ENCODE measurements around the gene ZCCHC8.

The ZCCHC8 gene

DNA sequence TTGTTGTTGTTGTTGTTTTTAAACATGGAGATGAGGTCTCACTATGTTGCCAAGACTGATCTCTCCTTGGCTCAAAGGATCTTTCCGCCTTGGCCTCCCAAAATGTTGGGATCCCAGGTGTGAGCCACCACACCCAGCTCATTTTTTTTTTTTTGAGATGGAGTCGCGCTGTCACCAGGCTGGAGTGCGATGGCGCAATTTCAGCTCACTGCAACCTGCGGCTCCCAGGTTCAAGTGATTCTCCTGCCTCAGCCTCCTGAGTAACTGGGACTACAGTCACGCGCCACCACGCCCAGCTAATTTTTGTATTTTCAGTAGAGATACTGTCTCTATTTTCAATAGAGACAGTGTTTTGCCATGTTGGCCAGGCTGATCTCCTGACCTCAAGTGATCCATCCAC, 73.3 kb downstream of the ZCCHC8 start:
- DNase-seq (ENCODE audit: low read depth in 3 of 3) = no peak

DNA sequence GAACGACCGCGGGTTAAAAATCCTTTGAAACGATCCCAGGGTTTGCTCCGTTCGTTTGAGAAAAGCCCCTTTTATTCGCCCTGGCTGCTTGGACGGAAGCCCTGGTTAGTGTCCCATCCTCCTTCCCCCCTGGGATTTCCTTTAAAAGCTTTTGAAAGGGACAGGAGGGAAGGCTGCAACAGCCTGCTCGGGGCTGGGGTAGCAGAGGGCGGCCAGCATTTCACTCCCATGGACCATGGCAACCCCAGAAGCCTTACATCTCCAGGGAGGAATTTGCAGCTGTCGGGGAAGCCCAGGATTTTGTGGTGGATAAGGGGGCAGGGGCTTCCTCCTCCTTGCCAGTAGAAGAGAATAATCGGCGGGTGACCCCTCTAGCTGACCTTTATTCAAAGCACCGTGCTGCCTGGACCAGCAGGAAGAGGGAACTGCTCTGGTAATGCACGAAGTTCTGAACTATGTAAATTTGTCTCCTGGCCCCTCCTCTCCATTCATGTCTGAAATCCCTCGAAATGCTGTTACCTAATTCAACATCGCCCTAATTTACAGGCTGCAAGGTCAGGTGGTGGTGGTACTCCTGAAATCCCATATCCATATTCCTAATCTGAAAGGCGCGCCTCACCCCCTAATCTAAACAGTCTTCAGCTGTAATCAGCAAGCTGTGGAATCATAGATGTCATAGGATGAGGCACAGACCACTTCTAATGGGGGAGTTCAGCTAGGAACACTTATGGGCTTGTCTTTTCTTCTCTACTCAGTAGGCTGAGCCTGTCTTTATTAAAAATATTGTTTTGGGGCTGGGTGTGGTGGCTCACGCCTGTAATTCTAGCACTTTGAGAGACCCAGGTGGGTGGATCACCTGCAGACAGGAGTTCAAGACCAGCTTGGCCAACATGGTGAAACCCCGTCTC, 77.2 kb downstream of the ZCCHC8 start:
- no peak for DNase-seq (ENCODE audit: low read depth in 3 of 3)

DNA sequence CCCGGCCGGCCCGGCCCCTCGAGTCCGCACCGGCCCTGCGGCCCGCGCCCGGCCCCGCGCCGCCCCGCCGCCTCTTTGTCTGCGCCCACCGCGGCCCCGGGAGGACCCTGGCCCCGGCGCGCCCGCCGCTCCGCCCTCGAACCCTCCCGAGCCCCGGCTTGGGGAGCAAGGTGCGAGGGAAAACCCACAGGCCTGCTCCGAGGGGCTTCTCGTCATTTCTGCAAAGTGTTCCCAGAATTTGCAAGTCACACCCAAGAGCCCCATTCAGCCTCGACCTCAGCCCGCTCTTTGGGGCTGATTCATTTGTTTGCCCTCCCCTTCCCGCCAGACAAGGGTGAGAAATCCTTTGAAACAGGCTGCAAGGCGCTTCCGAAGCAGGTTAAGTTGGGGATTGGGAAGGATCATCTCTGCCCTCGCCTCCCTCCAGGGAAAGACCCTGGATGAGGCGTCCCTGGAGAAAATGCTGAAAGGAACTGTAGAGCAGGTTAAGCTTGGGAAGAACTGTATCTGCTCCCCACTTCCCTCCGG, 77.9 kb downstream of the ZCCHC8 start:
- peak in 2 of 3 donors; percentile 9 to 44 for DNase-seq (ENCODE audit: low read depth in 3 of 3)

DNA sequence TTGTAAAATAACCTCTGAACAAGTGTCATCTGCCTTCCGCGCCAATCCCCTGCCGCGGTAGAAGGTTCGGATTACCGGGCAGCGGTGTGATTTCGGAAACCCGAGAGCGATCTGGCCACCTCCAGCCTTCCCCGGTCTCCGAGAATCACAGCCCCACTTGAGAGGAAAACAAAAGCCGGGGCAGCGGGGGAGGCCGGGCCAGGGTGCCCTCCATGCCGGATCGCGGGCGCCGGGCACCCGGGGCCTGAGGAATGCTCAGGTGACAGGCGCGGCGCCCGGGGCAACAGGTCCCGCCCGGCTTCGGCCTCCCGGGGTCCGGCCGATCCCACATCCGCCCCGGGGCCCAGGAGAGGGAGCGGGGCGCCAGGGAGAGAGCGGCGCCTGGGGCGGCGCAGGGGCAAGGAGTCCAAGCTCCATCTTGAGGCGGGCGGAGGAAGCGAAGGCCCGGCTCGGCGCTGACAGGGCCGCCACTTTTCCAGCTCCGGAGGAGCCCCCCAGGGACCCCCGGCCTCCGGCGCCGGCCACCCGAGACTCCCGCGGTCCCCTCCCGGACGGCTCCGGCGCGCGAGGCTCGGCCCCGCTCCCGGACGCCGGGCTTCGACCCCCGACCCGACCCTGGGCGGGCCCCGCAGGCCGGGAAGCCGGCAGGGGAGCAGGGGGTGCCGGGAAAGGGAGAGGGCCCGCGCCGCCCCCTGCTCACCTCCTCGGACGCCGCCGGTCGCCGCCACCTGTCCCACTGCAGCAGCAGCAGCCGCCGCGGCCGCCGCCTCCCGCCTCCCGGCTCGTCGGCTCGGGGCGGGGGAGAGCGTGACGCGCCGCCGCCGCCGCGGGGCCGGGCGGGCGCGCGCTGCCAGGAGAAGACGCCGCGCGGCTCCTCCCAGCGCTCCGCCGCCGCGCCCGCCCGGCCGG, 78.7 kb downstream of the ZCCHC8 start, which contains the start of gene CLIP1:
Gene CLIP1, minus strand, starts transcription at position 849 of the 909 bp plus-strand sequence. CDS start 42,217 bp downstream, outside the sequence.
- DNase-seq (ENCODE audit: low read depth in 3 of 3) = peak in 2 of 3 donors; percentile 32 to 47
